Ectodermal cell (in vitro differentiated cells): Measurements from ENCODE around the gene SLC38A6.

ENCODE experiments used
- H3K27ac ChIP-seq: 2 replicates; pipeline ENCODE4 v1.7.0; 2013; ENCODE audit warnings: mild to moderate bottlenecking, low read depth, low read length; ENCODE audit not compliant: insufficient read depth, poor library complexity, severe bottlenecking
- H3K27me3 ChIP-seq: 2 replicates; pipeline ENCODE4 v1.7.0; 2013; ENCODE audit warnings: mild to moderate bottlenecking, low read length; ENCODE audit not compliant: insufficient read depth, control insufficient read depth, poor library complexity, severe bottlenecking
- H3K36me3 ChIP-seq: one replicate; pipeline ENCODE4 v1.7.0; 2013; ENCODE audit warnings: low read length; ENCODE audit not compliant: control insufficient read depth, insufficient read depth
- H3K4me1 ChIP-seq: one replicate; pipeline ENCODE4 v1.7.0; 2013; ENCODE audit warnings: low read length; ENCODE audit not compliant: control insufficient read depth, insufficient read depth
- H3K4me3 ChIP-seq: 2 replicates; pipeline ENCODE4 v1.7.0; 2013; ENCODE audit warnings: low read depth, low read length, control low read depth; ENCODE audit not compliant: insufficient read depth
- H3K9me3 ChIP-seq: 2 replicates; pipeline ENCODE4 v1.7.0; 2013; ENCODE audit warnings: mild to moderate bottlenecking, low read length, moderate library complexity; ENCODE audit not compliant: control insufficient read depth
- WGBS, 2 experiments: methylation state at CpG; one replicate each; pipeline ENCODE4 v1.1.7; 2013; ENCODE audit warnings: missing lambda C conversion rate in 2 of 2; 5-methylcytosine and 5-hydroxymethylcytosine counted together

The SLC38A6 gene

GRCh38 chr14:61019537-61019936 is 38.5 kb downstream of the SLC38A6 start:
- Histone ChIP-seq H3K36me3 (no peaks in the 10 kb centered on the region), H3K27me3 (no peaks in the 10 kb centered on the region), H3K9me3 (no peaks in the 10 kb centered on the region), H3K4me3 (no peak overlapping the region), H3K4me1 (no peaks in the 10 kb centered on the region), H3K27ac (no peak overlapping the region)
- WGBS, 2 experiments = 73% methylated on average over 1 of the region's 1 CpG

- Histone ChIP-seq H3K27me3 (no peaks in the 10 kb centered on the region), H3K4me3 (no peak overlapping the region), H3K4me1 (no peaks in the 10 kb centered on the region), H3K9me3 (no peaks in the 10 kb centered on the region), H3K36me3 (no peaks in the 10 kb centered on the region), H3K27ac (no peak overlapping the region)
- 58 to 59% methylated on average over 7 of the region's 7 CpGs for WGBS, 2 experiments
Measured at GRCh38 chr14:61025251-61026223, 44.5 kb downstream of the SLC38A6 start.

GRCh38 chr14:61026526-61026925 is 45.5 kb downstream of the SLC38A6 start:
- H3K27ac ChIP-seq = no peak overlapping the region
- WGBS, 2 experiments = 80 to 90% methylated on average over 1 to 2 of the region's 2 CpGs
- H3K4me3 ChIP-seq = no peak overlapping the region
- no peaks in the 10 kb centered on the region for H3K36me3 ChIP-seq
- no peaks in the 10 kb centered on the region for H3K9me3 ChIP-seq
- H3K4me1 ChIP-seq = no peaks in the 10 kb centered on the region
- H3K27me3 ChIP-seq = no peaks in the 10 kb centered on the region

- Histone ChIP-seq H3K36me3 (no peaks in the 10 kb centered on the region), H3K4me3 (no peak overlapping the region), H3K4me1 (no peaks in the 10 kb centered on the region), H3K9me3 (no peaks in the 10 kb centered on the region), H3K27ac (no peak overlapping the region), H3K27me3 (no peaks in the 10 kb centered on the region)
Measured at GRCh38 chr14:61031026-61031425, 50.0 kb downstream of the SLC38A6 start.

GRCh38 chr14:61033054-61033453 is 52.0 kb downstream of the SLC38A6 start:
- Histone ChIP-seq H3K27ac (no peak overlapping the region), H3K36me3 (no peaks in the 10 kb centered on the region), H3K4me1 (no peaks in the 10 kb centered on the region), H3K27me3 (no peaks in the 10 kb centered on the region), H3K4me3 (no peak overlapping the region), H3K9me3 (no peaks in the 10 kb centered on the region)
- WGBS, 2 experiments = 100% methylated on average over 1 to 3 of the region's 3 CpGs

GRCh38 chr14:61033855-61034254 is 52.8 kb downstream of the SLC38A6 start:
- H3K27me3 ChIP-seq = no peaks in the 10 kb centered on the region
- no peaks in the 10 kb centered on the region for H3K4me1 ChIP-seq
- no peaks in the 10 kb centered on the region for H3K36me3 ChIP-seq
- no peaks in the 10 kb centered on the region for H3K9me3 ChIP-seq
- no peak overlapping the region for H3K4me3 ChIP-seq
- no peak overlapping the region for H3K27ac ChIP-seq

GRCh38 chr14:61034416-61035120 is 53.5 kb downstream of the SLC38A6 start:
- H3K27ac ChIP-seq = no peak overlapping the region
- H3K4me1 ChIP-seq = no peaks in the 10 kb centered on the region
- H3K27me3 ChIP-seq = no peaks in the 10 kb centered on the region
- H3K36me3 ChIP-seq = no peaks in the 10 kb centered on the region
- 91 to 97% methylated on average over 4 of the region's 4 CpGs for WGBS, 2 experiments
- no peaks in the 10 kb centered on the region for H3K9me3 ChIP-seq
- H3K4me3 ChIP-seq = no peak overlapping the region

- Histone ChIP-seq H3K36me3 (no peaks in the 10 kb centered on the region), H3K27me3 (no peaks in the 10 kb centered on the region), H3K4me1 (no peaks in the 10 kb centered on the region), H3K9me3 (no peaks in the 10 kb centered on the region), H3K27ac (no peak overlapping the region), H3K4me3 (no peak overlapping the region)
- 92 to 100% methylated on average over 1 of the region's 3 CpGs for WGBS, 2 experiments
Measured at GRCh38 chr14:61037215-61037614, 56.2 kb downstream of the SLC38A6 start.

GRCh38 chr14:61041704-61042103 is 60.7 kb downstream of the SLC38A6 start:
- WGBS, 2 experiments = 93 to 98% methylated on average over 2 to 3 of the region's 3 CpGs
- no peaks in the 10 kb centered on the region for H3K4me1 ChIP-seq
- H3K36me3 ChIP-seq = no peaks in the 10 kb centered on the region
- no peak overlapping the region for H3K27ac ChIP-seq
- no peak overlapping the region for H3K4me3 ChIP-seq
- no peaks in the 10 kb centered on the region for H3K27me3 ChIP-seq
- H3K9me3 ChIP-seq = no peaks in the 10 kb centered on the region

GRCh38 chr14:61042220-61042619 is 61.2 kb downstream of the SLC38A6 start:
- Histone ChIP-seq H3K36me3 (no peaks in the 10 kb centered on the region), H3K4me3 (no peak overlapping the region)

More at GRCh38 chr14:61042220-61042619, 61.2 kb downstream of the SLC38A6 start:
- Histone ChIP-seq H3K9me3 (no peaks in the 10 kb centered on the region), H3K4me1 (no peaks in the 10 kb centered on the region), H3K27ac (no peak overlapping the region), H3K27me3 (no peaks in the 10 kb centered on the region)
